OCI-LY3 (cell line): ENCODE data around the gene TUBB8B.
"Not testable (repeated sequence)": the region's sequence is repeated elsewhere in the genome, so short reads cannot be mapped to it uniquely, and the experiment has no call there.

ENCODE experiments used
- CTCF ChIP-seq: fragments of 200-600, 300-600 bp; sonication (generic); IDR thresholded peaks from 2 replicates; pipeline ENCODE4 v1.5.1; 2014; ENCODE audit warnings: antibody characterized with exemption, low read length, low read depth
- EZH2phosphoT487 ChIP-seq: fragments of 200-600 bp; shearing (Covaris generic); IDR thresholded peaks from 2 replicates; pipeline ENCODE4 v1.6.1; 2018; ENCODE audit warnings: antibody characterized with exemption, mixed run types, low read depth

- not testable (repeated sequence) for TF ChIP-seq CTCF, EZH2phosphoT487
Measured at GRCh38 chr18:96101-96766, 46.8 kb upstream of the TUBB8B start.
